PC-9 (cell line): ENCODE data around the gene ESM1. TPM values are rescaled to one million over a fixed set of nuclear protein-coding genes. Genes with fewer than 3 reads are reported as not detected.

Source experiments
- BruUV-seq: library from RNA; stranded (reverse); fragments of 400-500 nt; replicated peaks from 2 replicates; lab custom pipeline; 2021; lab: Mats Ljungman, UMichigan
- CTCF ChIA-PET: fragments of 300-600 bp; sonication (Branson Sonifier 250); formaldehyde crosslinking; loops from one replicate; lab custom pipeline; 2022; ENCODE audit warnings: antibody characterized with exemption; lab: Charles Lee
- POLR2A ChIA-PET: fragments of 300-600 bp; sonication (Branson Sonifier 250); formaldehyde crosslinking; loops from one replicate; lab custom pipeline; 2022; ENCODE audit warnings: antibody characterized with exemption; ENCODE audit not compliant: unreplicated experiment; lab: Charles Lee
- DNase-seq, 2 experiments: peaks; one replicate each; pipeline versions ENCODE4 v3.0.0 to v3.0.0-alpha.2; 2015 to 2022; ENCODE audit warnings: mixed read lengths in 1 of 2
- H2AFZ ChIP-seq: fragments of 200-600 bp; sonication (generic); 2 replicates; pipeline ENCODE4 v1.8.1; 2017; ENCODE audit warnings: antibody characterized with exemption
- H3F3A ChIP-seq: fragments of 200-600 bp; sonication (generic); 2 replicates; pipeline ENCODE4 v1.8.1; 2017; ENCODE audit warnings: antibody characterized with exemption, mild to moderate bottlenecking, low read depth; ENCODE audit not compliant: insufficient read depth
- H3K27ac ChIP-seq: fragments of 200-600 bp; sonication (generic); 2 replicates; pipeline ENCODE4 v1.6.1; 2016; ENCODE audit warnings: mixed run types
- H3K27me3 ChIP-seq: fragments of 200-600 bp; sonication (generic); 2 replicates; pipeline ENCODE4 v1.6.1; 2016; ENCODE audit warnings: low read depth, mixed run types; ENCODE audit not compliant: insufficient read depth
- H3K36me3 ChIP-seq: fragments of 200-600 bp; sonication (generic); 2 replicates; pipeline ENCODE4 v1.6.1; 2016; ENCODE audit warnings: low read depth, mixed run types
- H3K4me1 ChIP-seq: fragments of 200-600 bp; sonication (generic); replicated peaks from 2 replicates; pipeline ENCODE4 v1.6.1; 2016; ENCODE audit warnings: mixed run types; ENCODE audit not compliant: insufficient read depth
- H3K4me2 ChIP-seq: fragments of 200-600 bp; sonication (generic); 2 replicates; pipeline ENCODE4 v1.6.1; 2017; ENCODE audit warnings: mixed run types
- H3K4me3 ChIP-seq: fragments of 200-600 bp; sonication (generic); 2 replicates; pipeline ENCODE4 v1.6.1; 2016; ENCODE audit warnings: mixed run types
- H3K79me2 ChIP-seq: fragments of 200-600 bp; sonication (generic); 2 replicates; pipeline ENCODE4 v1.6.1; 2017; ENCODE audit warnings: low read depth, mixed run types
- H3K9me2 ChIP-seq: fragments of 200-600 bp; sonication (generic); 2 replicates; pipeline ENCODE4 v1.8.1; 2017; ENCODE audit warnings: mild to moderate bottlenecking; ENCODE audit not compliant: insufficient read depth
- H3K9me3 ChIP-seq: fragments of 200-600 bp; sonication (generic); 2 replicates; pipeline ENCODE4 v1.8.1; 2016; ENCODE audit warnings: low read depth; ENCODE audit not compliant: insufficient read depth
- H4K20me1 ChIP-seq: fragments of 200-600 bp; sonication (generic); 2 replicates; pipeline ENCODE4 v1.8.1; 2017; ENCODE audit not compliant: insufficient read depth
- CTCF ChIP-seq: fragments of 200-600 bp; sonication (generic); conservative IDR thresholded peaks from 2 replicates; pipeline ENCODE4 v1.6.1; 2017; ENCODE audit warnings: mixed run types, antibody characterized with exemption, mild to moderate bottlenecking, moderate library complexity
- EZH2 ChIP-seq: fragments of 200-600 bp; sonication (generic); IDR thresholded peaks from 2 replicates; pipeline ENCODE4 v1.8.0; 2017; ENCODE audit warnings: antibody characterized with exemption, low read depth
- intact Hi-C: fragments of 100-400 bp; cut with micrococcal nuclease; formaldehyde crosslinking; loops from one replicate; pipeline ENCODE4 v1.10.0; 2022; ENCODE audit not compliant: unreplicated experiment
- total RNA-seq: library from RNA; stranded (reverse); gene quantifications from 2 replicates; pipeline ENCODE4 v1.2.3, GENCODE V29; 2021

The ESM1 gene
- total RNA-seq, 1 experiment from 2014 or later, result 0.15 TPM

- H3K9me2 ChIP-seq, result no peaks in the 10 kb centered on the region
- ChIA-PET POLR2A (no interaction called here), CTCF (no interaction called here)
- no peak overlapping the region for H3K27ac ChIP-seq
- H3K36me3 ChIP-seq, result no peaks in the 10 kb centered on the region
- no peaks in the 10 kb centered on the region for H3K9me3 ChIP-seq
- no peak overlapping the region for H2AFZ ChIP-seq
- peaks cover 38% of the 10 kb centered on the region for H3K27me3 ChIP-seq
- H4K20me1 ChIP-seq, result no peaks in the 10 kb centered on the region
- BruUV-seq, result no TSS peak
- H3K4me3 ChIP-seq, result no peak overlapping the region
- no peaks in the 10 kb centered on the region for H3K79me2 ChIP-seq
- intact Hi-C loops, result no loop called here
- TF ChIP-seq CTCF (no peak), EZH2 (no peak)
- H3F3A ChIP-seq, result no peaks in the 10 kb centered on the region
- H3K4me2 ChIP-seq, result no peak overlapping the region
- H3K4me1 ChIP-seq, result no peaks in the 10 kb centered on the region
- no peak for DNase-seq
Observed at GRCh38 chr5:55030676-55031369, 45.4 kb upstream of the ESM1 start.

- no TSS peak for BruUV-seq
- no peaks in the 10 kb centered on the region for H3K36me3 ChIP-seq
- H3K4me1 ChIP-seq, result no peaks in the 10 kb centered on the region
- no peak for DNase-seq
- H4K20me1 ChIP-seq, result no peaks in the 10 kb centered on the region
- CTCF ChIA-PET, result no interaction called here
- H2AFZ ChIP-seq, result no peak overlapping the region
- intact Hi-C loops, result no loop called here
- H3K4me2 ChIP-seq, result no peak overlapping the region
- POLR2A ChIA-PET, result no interaction called here
- H3K27me3 ChIP-seq, result peaks cover 43% of the 10 kb centered on the region
- TF ChIP-seq EZH2, result no peak
- TF ChIP-seq CTCF, result no peak
- no peaks in the 10 kb centered on the region for H3F3A ChIP-seq
- no peak overlapping the region for H3K27ac ChIP-seq
- H3K9me2 ChIP-seq, result no peaks in the 10 kb centered on the region
- H3K4me3 ChIP-seq, result no peak overlapping the region
- H3K9me3 ChIP-seq, result no peaks in the 10 kb centered on the region
- H3K79me2 ChIP-seq, result no peaks in the 10 kb centered on the region
Observed at GRCh38 chr5:55030220-55030619, 44.8 kb upstream of the ESM1 start.

GRCh38 chr5:55027595-55027994, 42.2 kb upstream of the ESM1 start:
- BruUV-seq, result no TSS peak
- Histone ChIP-seq H3F3A (no peaks in the 10 kb centered on the region), H3K4me1 (no peaks in the 10 kb centered on the region), H3K36me3 (no peaks in the 10 kb centered on the region), H3K4me3 (no peak overlapping the region), H2AFZ (no peak overlapping the region), H3K9me2 (no peaks in the 10 kb centered on the region), H3K27ac (no peak overlapping the region), H3K4me2 (no peak overlapping the region), H4K20me1 (no peaks in the 10 kb centered on the region), H3K79me2 (no peaks in the 10 kb centered on the region), H3K27me3 (peaks cover 57% of the 10 kb centered on the region), H3K9me3 (no peaks in the 10 kb centered on the region)
- ChIA-PET CTCF (no interaction called here), POLR2A (no interaction called here)
- DNase-seq, result no peak
- TF ChIP-seq EZH2 (no peak), CTCF (no peak)
- intact Hi-C loops, result no loop called here
